PC-9 (cell line): ENCODE results near the gene CEP170B.

Experiments used
- CTCF ChIP-seq: fragments of 200-600 bp; sonication (generic); conservative IDR thresholded peaks from 2 replicates; pipeline ENCODE4 v1.6.1; 2017; ENCODE audit warnings: mixed run types, antibody characterized with exemption, mild to moderate bottlenecking, moderate library complexity
- EZH2 ChIP-seq: fragments of 200-600 bp; sonication (generic); IDR thresholded peaks from 2 replicates; pipeline ENCODE4 v1.8.0; 2017; ENCODE audit warnings: antibody characterized with exemption, low read depth

GRCh38 chr14:104852280-104852663 lies 12.8 kb upstream of the CEP170B start:
- no peak for TF ChIP-seq CTCF
- no peak for TF ChIP-seq EZH2
